Endothelial cell of umbilical vein (primary cell): Measurements from ENCODE around the gene KCNE3. TPM values are rescaled to one million over a fixed set of nuclear protein-coding genes. Genes with fewer than 3 reads are reported as not detected.

Experiments
- BruUV-seq: library from RNA; stranded (reverse); fragments of 400-500 nt; replicated peaks from 2 replicates; lab custom pipeline; 2021; lab: Mats Ljungman, UMichigan
- CTCF ChIA-PET: fragments of 300-600, 350-600 bp; sonication (Branson Sonifier 250); formaldehyde crosslinking; loops from one replicate; lab custom pipeline; 2021; ENCODE audit warnings: antibody characterized with exemption, inconsistent platforms; lab: Charles Lee
- POLR2A ChIA-PET: fragments of 300-600, 350-600 bp; sonication (Branson Sonifier 250); formaldehyde crosslinking; loops from one replicate; lab custom pipeline; 2021; ENCODE audit warnings: antibody characterized with exemption, inconsistent platforms; lab: Charles Lee
- DNase-seq: peaks from one replicate; pipeline ENCODE4 v3.0.0-alpha.2; 2011; ENCODE audit warnings: low read depth, low spot score
- FAIRE-seq: peaks from 2 replicates; lab custom pipeline; 2011; peaks lifted over from hg19 to GRCh38; lab: Jason Lieb, UNC
- H2AFZ ChIP-seq: 2 replicates; pipeline ENCODE4 v1.6.0; 2012; ENCODE audit warnings: low read depth, low read length, control low read depth, inconsistent platforms
- H3K27ac ChIP-seq: 2 replicates; pipeline ENCODE4 v1.5.1; 2011; ENCODE audit warnings: low read depth, mild to moderate bottlenecking, control low read depth, low read length, moderate library complexity; ENCODE audit not compliant: insufficient read depth
- H3K27me3 ChIP-seq, 2 experiments: 2 replicates each; pipeline versions ENCODE4 v1.6.0 to v1.6.1; 2011; ENCODE audit warnings: low read length in 2 of 2, mixed read lengths in 1 of 2; ENCODE audit not compliant: control insufficient read depth in 2 of 2, insufficient read depth in 2 of 2
- H3K36me3 ChIP-seq, 2 experiments: 2 replicates in 1 of 2; 3 replicates in 1 of 2; pipeline ENCODE4 v1.5.1; 2011; ENCODE audit warnings: low read length in 2 of 2, mild to moderate bottlenecking in 1 of 2, moderate library complexity in 1 of 2; ENCODE audit not compliant: control insufficient read depth in 2 of 2, insufficient read depth in 2 of 2; ENCODE audit errors: extremely low read depth in 1 of 2
- H3K4me1 ChIP-seq: 3 replicates; pipeline ENCODE4 v1.5.1; 2011; ENCODE audit warnings: mild to moderate bottlenecking, low read length; ENCODE audit not compliant: control insufficient read depth, insufficient read depth; ENCODE audit errors: extremely low read depth
- H3K4me2 ChIP-seq: 2 replicates; pipeline ENCODE4 v1.6.1; 2011; ENCODE audit warnings: low read length, control low read depth, mixed read lengths; ENCODE audit not compliant: insufficient read depth
- H3K4me3 ChIP-seq, 3 experiments: fragments of 200-600 bp in 1 of 3; sonication (generic), shearing (Covaris generic) in 1 of 3; replicated peaks in 1 of 3; 2 replicates each; pipeline ENCODE4 v1.5.1; 2011 to 2016; ENCODE audit warnings: control low read depth in 3 of 3, low read length in 3 of 3, mild to moderate bottlenecking in 2 of 3, inconsistent platforms in 1 of 3, low read depth in 1 of 3, moderate library complexity in 1 of 3; ENCODE audit not compliant: insufficient read depth in 1 of 3
- H3K79me2 ChIP-seq: 2 replicates; pipeline ENCODE4 v1.6.0; 2012; ENCODE audit warnings: low read length, inconsistent platforms; ENCODE audit not compliant: control insufficient read depth, insufficient read depth
- H3K9ac ChIP-seq: replicated peaks from 2 replicates; pipeline ENCODE3; 2011; ENCODE audit warnings: low read length, control low read depth; ENCODE audit not compliant: insufficient read depth; ENCODE audit errors: extremely low read depth
- H3K9me1 ChIP-seq: replicated peaks from 3 replicates; pipeline ENCODE4 v1.6.0; 2011; ENCODE audit warnings: mild to moderate bottlenecking, low read length; ENCODE audit not compliant: control insufficient read depth, insufficient read depth; ENCODE audit errors: extremely low read depth
- H3K9me3 ChIP-seq: replicated peaks from 2 replicates; pipeline ENCODE4 v1.5.1; 2012; ENCODE audit warnings: low read length, inconsistent platforms; ENCODE audit not compliant: control insufficient read depth, insufficient read depth
- H4K20me1 ChIP-seq: replicated peaks from 2 replicates; pipeline ENCODE3; 2011; ENCODE audit warnings: mild to moderate bottlenecking, low read length; ENCODE audit not compliant: control insufficient read depth, insufficient read depth; ENCODE audit errors: extremely low read depth
- EZH2 ChIP-seq: IDR thresholded peaks from 2 replicates; pipeline ENCODE4 v1.6.1; 2012; ENCODE audit warnings: borderline replicate concordance, low read depth, mild to moderate bottlenecking, moderate library complexity, low read length, inconsistent platforms; ENCODE audit not compliant: severe bottlenecking
- FOS ChIP-seq: IDR thresholded peaks from 2 replicates; pipeline ENCODE4 v1.6.1; 2011; ENCODE audit warnings: mild to moderate bottlenecking, low read length, moderate library complexity, borderline replicate concordance; ENCODE audit not compliant: insufficient read depth
- GATA2 ChIP-seq: IDR thresholded peaks from 2 replicates; pipeline ENCODE4 v1.7.0; 2011; ENCODE audit warnings: low read depth, mild to moderate bottlenecking, moderate library complexity, mixed read lengths, low read length; ENCODE audit not compliant: insufficient read length, insufficient read depth
- JUN ChIP-seq: IDR thresholded peaks from 2 replicates; pipeline ENCODE4 v1.6.1; 2011; ENCODE audit warnings: borderline replicate concordance, low read depth; ENCODE audit not compliant: insufficient read length, insufficient read depth
- MYC ChIP-seq: IDR thresholded peaks from one replicate; pipeline ENCODE4 v1.6.1; 2011; ENCODE audit warnings: mild to moderate bottlenecking, low read depth, low read length
- POLR2A ChIP-seq: IDR thresholded peaks from 2 replicates; pipeline ENCODE4 v1.6.1; 2012; ENCODE audit warnings: low read depth, mild to moderate bottlenecking, control low read depth, low read length
- POLR2AphosphoS5 ChIP-seq: IDR thresholded peaks from 2 replicates; pipeline ENCODE4 v1.6.1; 2012; ENCODE audit warnings: low read depth, mild to moderate bottlenecking, control low read depth, low read length, moderate library complexity; ENCODE audit not compliant: insufficient read depth
- dilution Hi-C: fragments of 300-500 bp; cut with MboI; formaldehyde crosslinking; loops from one replicate; pipeline ENCODE4 v1.15.0; 2019; ENCODE audit warnings: low sequenced_read_pairs; ENCODE audit not compliant: extremely low pct_ligation_motif_present
- intact Hi-C: fragments of 100-400 bp; cut with micrococcal nuclease; formaldehyde crosslinking; loops from one replicate; pipeline ENCODE4 v1.10.0; 2022
- polyA plus RNA-seq, 4 experiments: library from polyadenylated mRNA; depleted of rRNA in 3 of 4; stranded (reverse) in 3 of 4; unstranded in 1 of 4; fragments of >200 nt; gene quantifications; 2 replicates each; pipeline versions ENCODE4 v1.2.1 to v1.2.3, GENCODE V29; 2011 to 2012; ENCODE audit warnings: missing spikeins in 1 of 4
- total RNA-seq: library from RNA; stranded (reverse); gene quantifications from 2 replicates; pipeline ENCODE4 v1.2.3, GENCODE V29; 2021
- TF ChIP-seq, protein P1 (sequence below), 2 donors: IDR thresholded peaks; 1 replicate in 1 of 2; 2 replicates in 1 of 2; pipeline ENCODE4 v1.5.1; 2011; ENCODE audit warnings: low read length in 2 of 2, mild to moderate bottlenecking in 2 of 2, moderate library complexity in 2 of 2, control low read depth in 1 of 2, inconsistent platforms in 1 of 2, low read depth in 1 of 2; ENCODE audit not compliant: insufficient read depth in 1 of 2; ENCODE audit errors: extremely low read depth in 1 of 2

KCNE3 gene
- total and polyA plus RNA-seq, 2 donors (not counting 3 experiments of a cell fraction or from before 2014, with no cell fraction given) = 0.97 to 2.2 TPM

GRCh38 chr11:74457356-74457755 is 10.0 kb downstream of the KCNE3 start:
- no TSS peak for BruUV-seq
- peaks cover 7% of the 10 kb centered on the region for H3K4me1 ChIP-seq
- H3K27me3 ChIP-seq = no peaks in the 10 kb centered on the region
- H2AFZ ChIP-seq = no peak overlapping the region
- H3K9ac ChIP-seq = no peak overlapping the region
- H4K20me1 ChIP-seq = no peaks in the 10 kb centered on the region
- no peak overlapping the region for H3K27ac ChIP-seq
- H3K36me3 ChIP-seq = no peaks in the 10 kb centered on the region
- no peak overlapping the region for H3K4me3 ChIP-seq
- intact Hi-C loops = loop anchor here (10.0 kb wide), 1 partner anchor 277 kb away; the partner anchor contains the start of gene CHRDL2
- dilution Hi-C loops = no loop called here
- POLR2A ChIA-PET = no interaction called here
- H3K9me3 ChIP-seq = no peaks in the 10 kb centered on the region
- no peaks in the 10 kb centered on the region for H3K9me1 ChIP-seq
- TF ChIP-seq JUN (no peak), GATA2 (no peak), FOS (no peak), EZH2 (no peak)
- DNase-seq = no peak
- no peaks in the 10 kb centered on the region for H3K79me2 ChIP-seq
- CTCF ChIA-PET = interaction anchor here (1.9 kb wide), 1 partner anchor 8 kb away, joined by 9 read pairs; no protein-coding TSS in a partner anchor
- no peak overlapping the region for H3K4me2 ChIP-seq
- FAIRE-seq = no peak

- peak; percentile 89 for FAIRE-seq
These were observed 13.9 kb downstream of the KCNE3 start for GRCh38 chr11:74453373-74453975.

More at GRCh38 chr11:74453373-74453975, 13.9 kb downstream of the KCNE3 start:
- no peaks in the 10 kb centered on the region for H3K9me1 ChIP-seq
- peak; percentile 73 for DNase-seq
- CTCF ChIA-PET = interaction anchor here (0.6 to 9.4 kb wide), 66 partner anchors 10 to 795 kb away, joined by 3 to 595 read pairs (median 5); partner anchors contain the start of genes KCNE3, LIPT2, PGM2L1 and POLD3
- no peak overlapping the region for H3K4me3 ChIP-seq
- dilution Hi-C loops (no loop called here), intact Hi-C loops (loop anchor here (1.0 to 10.0 kb wide), 3 partner anchors 117 to 281 kb away; partner anchors contain the start of gene CHRDL2)
- H3K4me1 ChIP-seq = peaks cover 11% of the 10 kb centered on the region
- TF ChIP-seq MYC = no peak
- no peak for TF ChIP-seq GATA2
- TF ChIP-seq JUN = no peak
- TF ChIP-seq, protein P1, sequence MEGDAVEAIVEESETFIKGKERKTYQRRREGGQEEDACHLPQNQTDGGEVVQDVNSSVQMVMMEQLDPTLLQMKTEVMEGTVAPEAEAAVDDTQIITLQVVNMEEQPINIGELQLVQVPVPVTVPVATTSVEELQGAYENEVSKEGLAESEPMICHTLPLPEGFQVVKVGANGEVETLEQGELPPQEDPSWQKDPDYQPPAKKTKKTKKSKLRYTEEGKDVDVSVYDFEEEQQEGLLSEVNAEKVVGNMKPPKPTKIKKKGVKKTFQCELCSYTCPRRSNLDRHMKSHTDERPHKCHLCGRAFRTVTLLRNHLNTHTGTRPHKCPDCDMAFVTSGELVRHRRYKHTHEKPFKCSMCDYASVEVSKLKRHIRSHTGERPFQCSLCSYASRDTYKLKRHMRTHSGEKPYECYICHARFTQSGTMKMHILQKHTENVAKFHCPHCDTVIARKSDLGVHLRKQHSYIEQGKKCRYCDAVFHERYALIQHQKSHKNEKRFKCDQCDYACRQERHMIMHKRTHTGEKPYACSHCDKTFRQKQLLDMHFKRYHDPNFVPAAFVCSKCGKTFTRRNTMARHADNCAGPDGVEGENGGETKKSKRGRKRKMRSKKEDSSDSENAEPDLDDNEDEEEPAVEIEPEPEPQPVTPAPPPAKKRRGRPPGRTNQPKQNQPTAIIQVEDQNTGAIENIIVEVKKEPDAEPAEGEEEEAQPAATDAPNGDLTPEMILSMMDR (IDR thresholded peaks at IDR 0.05; ENCODE audit: extremely low read depth in 1 of 2, insufficient read depth in 1 of 2, low read depth in 1 of 2, low read length in 2 of 2) = peak; percentile 70 to 82
- no peak for TF ChIP-seq EZH2
- no peak for TF ChIP-seq POLR2AphosphoS5
- TF ChIP-seq POLR2A = no peak
- H3K36me3 ChIP-seq = no peaks in the 10 kb centered on the region
- no peaks in the 10 kb centered on the region for H4K20me1 ChIP-seq
- H2AFZ ChIP-seq = no peak overlapping the region
- no peak overlapping the region for H3K27ac ChIP-seq
- H3K27me3 ChIP-seq = no peaks in the 10 kb centered on the region
- no peak overlapping the region for H3K9ac ChIP-seq
- POLR2A ChIA-PET = interaction anchor here (1.8 kb wide), 1 partner anchor 40 kb away, joined by 6 read pairs; the partner anchor contains the start of gene LIPT2
- no peak overlapping the region for H3K4me2 ChIP-seq
- no TSS peak for BruUV-seq
- H3K79me2 ChIP-seq = no peaks in the 10 kb centered on the region
- no peaks in the 10 kb centered on the region for H3K9me3 ChIP-seq
